Bone marrow (tissue), 2 donors: ENCODE data around the gene RRAGB.
"Not testable (repeated sequence)": the region's sequence is repeated elsewhere in the genome, so short reads cannot be mapped to it uniquely, and the experiment has no call there.

Source experiments
- DNase-seq, 2 donors: peaks; one replicate each; lab custom pipeline; 2025; lab: John Stamatoyannopoulos, UW

Gene RRAGB

DNA sequence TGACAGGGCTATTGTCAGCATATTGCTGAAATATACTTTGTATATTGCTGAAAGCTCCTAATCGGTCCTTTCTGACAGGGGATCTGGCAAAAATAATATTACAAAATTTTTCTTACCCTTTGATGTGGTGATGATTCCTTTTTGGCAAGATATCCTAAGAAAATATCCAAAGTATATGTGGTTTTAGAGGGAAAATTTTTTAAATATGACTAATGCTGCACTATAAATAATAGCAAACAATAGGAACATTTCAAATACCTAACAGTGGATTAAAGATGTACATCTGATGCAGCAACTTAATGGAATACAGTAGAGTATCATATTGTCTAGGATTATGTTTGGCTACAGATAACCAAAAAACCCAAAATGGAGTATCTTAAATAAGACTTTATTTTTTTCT lies 49.6 kb downstream of the RRAGB start:
- no peak for DNase-seq

DNA sequence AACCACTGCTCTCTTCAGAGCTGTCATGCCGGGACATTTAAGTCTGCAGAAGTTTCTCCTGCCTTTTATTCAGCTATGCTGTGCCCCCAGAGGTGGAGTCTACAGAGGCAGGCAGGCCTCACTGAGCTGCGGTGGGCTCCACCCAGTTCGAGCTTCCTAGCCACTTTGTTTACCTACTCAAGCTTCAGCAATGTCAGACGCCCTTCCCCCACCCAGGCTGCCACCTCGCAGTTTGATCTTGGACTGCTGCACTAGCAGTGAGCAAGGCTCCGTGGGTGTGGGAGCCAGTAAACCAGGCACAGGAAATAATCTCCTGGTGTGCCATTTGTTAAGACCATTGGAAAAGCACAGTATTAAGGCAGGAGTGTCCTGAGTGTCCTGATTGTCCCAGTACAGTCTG lies 56.9 kb downstream of the RRAGB start:
- not testable (repeated sequence) for DNase-seq

DNA sequence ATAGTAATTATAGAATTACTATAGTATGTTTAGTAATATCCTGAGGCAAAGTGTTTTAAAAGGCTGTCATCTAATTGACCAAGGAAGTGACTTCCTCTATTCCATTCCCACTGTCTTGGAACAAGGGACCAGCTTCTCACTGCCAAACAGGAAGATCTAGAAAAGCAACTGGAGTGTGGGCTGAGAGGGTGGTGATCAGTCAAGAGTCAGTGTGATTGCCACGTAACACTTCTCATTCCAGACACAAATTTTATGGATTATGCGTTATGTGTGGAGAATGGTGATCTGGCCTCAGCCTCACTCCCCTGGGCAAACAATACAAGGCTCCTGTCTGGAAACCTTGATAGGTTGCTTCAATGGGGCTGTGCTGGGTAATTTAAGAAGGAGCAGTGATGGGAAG lies 60.0 kb downstream of the RRAGB start:
- no peak for DNase-seq

DNA sequence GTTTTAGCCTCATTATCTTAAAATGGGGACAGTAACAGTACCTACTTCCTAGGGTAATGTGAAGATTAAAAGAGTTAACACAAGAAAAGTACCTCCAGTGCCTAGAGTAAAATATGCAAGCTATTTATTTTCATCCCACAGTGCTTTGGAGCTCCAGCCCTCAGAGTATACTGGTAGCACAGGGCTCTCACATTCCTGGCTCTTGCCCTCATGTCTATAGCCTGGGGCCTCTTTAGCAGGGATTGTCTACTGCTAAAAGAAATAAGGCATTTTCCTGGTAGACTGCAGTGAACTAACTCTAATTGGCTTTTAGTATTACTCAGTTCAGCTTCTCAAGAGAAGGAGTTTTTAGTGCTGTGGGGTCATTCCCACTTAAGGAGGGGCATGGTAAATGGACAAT lies 60.8 kb downstream of the RRAGB start:
- no peak for DNase-seq

DNA sequence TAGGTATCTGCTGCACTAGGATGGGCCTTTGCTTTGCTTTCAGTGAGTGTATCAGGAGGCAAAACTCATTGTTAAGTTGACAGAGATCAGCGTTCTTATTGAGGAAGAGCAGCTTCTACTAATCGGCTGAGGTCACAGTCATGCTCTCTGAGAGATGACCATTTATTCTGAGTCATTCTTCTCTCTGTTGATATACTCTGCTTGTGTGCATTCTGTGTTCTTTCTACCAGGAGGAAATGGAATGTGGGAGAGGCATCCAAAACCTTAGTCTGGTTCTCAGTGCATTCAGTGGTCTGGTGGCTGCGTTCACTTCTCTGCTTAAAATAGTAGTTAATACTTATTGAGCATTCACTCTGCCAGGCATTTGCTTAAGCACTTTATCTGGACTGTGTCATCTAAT lies 66.2 kb downstream of the RRAGB start:
- DNase-seq, result no peak

DNA sequence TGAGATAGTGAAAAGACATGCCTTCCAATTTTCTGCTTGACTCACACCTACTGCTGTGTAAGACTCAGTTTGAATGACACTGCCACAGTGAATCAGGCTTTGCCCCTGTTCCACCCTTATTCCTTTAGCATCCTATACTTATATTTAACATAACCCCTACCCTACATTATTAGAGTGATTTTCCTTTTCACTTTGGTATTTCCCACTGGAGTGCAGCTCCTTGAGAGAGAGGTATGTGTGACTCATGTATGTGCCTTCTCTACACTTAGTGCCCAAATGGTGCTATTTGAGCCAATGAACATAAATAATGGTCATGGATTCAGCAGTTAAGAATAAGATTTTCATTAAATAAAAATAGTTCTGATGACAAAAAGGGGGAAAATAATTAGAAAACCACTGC lies 69.5 kb downstream of the RRAGB start:
- no peak for DNase-seq

DNA sequence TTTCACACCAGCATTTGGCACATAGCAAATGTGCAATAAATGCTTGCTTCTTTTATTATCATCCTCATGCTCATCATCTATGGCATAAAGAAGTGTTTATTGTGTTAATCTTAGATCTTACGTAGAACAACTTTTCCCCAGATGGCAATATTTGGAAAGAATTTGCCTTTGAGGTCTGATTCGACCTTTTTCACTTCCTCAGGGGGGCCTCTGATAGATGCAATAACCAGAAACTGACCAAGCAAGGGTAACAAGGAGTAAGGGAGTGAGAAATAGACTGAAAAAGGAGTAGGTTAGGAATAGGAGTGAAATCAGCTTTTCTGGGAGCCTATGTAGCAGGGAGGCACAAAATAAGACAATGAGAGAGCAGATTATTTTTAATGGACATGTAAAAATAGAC lies 70.2 kb downstream of the RRAGB start:
- no peak for DNase-seq

DNA sequence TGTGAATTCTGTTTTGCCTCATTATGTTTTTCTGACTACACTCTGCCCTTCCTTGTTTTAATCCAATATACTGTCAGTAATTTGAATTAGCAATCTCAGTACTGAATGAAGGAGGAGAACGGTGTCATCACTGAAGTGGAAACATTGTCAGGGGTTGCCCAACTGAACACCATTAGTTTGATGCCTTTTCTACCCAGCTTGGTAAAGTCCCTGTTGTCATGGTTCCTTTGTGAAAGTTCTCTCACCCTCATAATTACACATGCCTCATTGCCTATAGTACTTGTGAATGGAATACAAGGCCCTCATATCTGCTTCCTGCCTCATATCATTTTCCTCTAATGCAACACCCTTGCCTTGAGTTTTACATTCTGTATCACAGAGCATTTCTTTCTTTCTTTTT lies 76.9 kb downstream of the RRAGB start:
- DNase-seq, result no peak

DNA sequence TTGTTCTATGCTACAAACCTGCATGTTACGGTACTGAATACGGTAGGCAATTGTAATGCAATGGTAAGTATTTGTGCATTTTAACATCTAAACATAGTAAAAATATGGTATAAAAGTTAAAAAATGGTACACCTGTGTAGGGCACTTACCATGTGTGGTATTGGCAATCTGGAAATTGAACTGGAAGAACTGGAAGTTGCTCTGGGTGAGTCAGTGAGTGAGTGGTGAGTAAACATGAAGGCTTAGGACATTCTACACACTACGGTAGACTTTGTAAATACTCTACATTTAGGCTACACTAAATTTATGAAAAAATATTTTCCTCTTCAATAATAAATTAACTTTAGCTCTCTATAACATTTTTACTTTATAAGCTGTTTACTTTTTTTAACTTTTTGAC lies 78.9 kb downstream of the RRAGB start:
- DNase-seq, result no peak

DNA sequence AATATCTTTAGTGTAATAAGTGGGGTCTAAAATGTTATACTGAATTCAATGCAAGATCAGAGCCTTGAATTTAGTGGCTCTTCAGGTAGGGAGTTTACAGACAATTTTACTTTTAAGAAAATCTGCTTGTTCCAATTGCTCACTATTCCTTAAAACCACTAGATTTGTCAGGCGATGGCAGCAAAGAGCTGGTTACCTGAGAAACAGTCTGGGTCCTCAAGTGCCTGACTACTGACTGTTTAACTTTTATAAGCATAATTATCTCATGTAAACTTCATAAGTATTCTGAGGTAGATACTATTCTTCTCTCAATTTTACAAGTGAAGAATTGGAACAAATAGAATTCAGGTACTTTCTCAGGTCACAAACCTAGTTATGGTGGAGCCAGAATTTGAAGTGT lies 84.3 kb downstream of the RRAGB start:
- DNase-seq, result no peak
